GM18498 (cell line): ENCODE results near the gene FRMPD4.

Experiments
- ATAC-seq: cut with Tn5 transposase; IDR thresholded peaks from one replicate; pipeline ENCODE4 v1.9.1; 2021; ENCODE audit warnings: mild to moderate bottlenecking, moderate library complexity; ENCODE audit not compliant: unreplicated experiment

Gene FRMPD4

DNA sequence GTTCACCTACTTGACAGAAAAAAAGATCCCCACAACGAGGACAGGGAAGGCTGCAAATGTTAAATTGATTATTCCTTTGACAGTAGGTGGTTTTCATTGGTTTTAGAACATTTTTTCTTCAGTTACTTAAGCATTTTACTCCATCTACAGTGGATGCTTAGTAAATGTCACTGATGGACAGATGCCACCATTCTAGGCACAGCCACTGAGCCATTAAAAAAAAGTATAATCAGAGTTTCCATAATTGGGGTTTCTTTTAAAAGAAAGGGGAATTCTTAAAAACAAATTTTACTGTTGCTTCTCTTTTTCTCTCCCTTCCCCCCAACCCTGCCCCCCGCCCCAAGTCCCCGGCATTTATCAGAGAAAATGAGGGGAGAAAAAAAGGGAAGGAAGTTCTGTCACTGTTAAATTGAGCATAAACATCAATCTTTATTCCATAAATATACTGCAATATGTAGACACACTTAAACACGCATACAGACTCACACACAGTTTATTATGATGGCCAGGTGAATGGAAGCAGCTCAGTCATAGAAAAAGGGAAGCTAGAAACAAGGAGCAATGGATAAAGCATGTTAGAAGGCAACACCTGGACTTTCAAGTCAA lies 573.3 kb downstream of the FRMPD4 start:
- ATAC-seq = no peak

DNA sequence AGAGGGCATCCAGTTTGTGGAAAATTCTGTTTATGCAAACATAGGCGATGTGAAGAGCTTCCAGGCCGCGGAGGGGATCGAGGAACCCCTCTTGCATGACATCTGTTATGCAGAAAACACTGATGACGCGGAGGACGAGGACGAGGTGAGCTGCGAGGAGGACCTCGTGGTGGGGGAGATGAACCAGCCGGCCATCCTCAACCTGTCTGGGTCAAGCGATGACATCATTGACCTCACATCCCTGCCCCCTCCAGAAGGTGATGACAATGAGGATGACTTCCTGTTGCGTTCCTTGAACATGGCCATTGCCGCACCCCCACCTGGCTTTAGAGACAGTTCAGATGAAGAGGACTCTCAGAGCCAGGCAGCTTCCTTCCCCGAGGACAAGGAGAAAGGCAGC lies 578.3 kb downstream of the FRMPD4 start:
- ATAC-seq = no peak

DNA sequence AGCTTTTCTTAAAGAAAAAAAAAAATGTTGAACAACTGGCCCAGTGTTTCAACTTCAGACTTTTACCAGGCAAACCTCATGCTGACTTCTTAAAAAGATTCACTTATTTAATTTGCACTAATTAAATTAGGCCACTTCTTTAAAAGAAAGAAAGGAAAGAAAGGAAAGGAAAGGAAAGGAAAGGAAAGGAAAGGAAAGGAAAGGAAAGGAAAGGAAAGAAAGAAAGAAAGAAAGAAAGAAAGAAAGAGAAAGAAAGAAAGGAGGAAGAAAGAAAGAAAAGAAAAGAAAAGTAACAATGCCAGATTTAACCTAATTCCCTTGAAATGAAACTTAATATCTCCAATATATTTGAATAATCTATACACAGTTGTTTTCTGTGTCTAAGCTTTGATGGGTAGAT lies 581.6 kb downstream of the FRMPD4 start:
- no peak for ATAC-seq

DNA sequence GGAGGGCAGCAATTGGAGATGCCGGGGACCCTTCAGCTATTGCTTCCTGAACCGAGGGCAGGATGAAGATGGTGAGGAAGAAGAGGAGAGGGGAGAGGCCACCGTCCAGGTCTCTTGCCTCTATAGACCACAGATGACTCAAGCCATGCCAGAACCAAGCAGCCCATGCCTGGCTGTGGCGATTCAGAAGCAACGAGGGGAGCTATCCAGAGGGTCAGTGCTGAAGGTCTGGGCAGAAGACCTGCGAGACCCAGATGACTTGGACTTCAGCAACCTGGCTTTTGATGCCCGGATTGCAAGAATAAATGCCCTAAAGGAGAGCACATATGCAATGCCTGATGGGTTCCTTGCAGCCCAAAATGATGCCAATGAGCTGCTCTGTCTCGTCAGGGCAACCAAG lies 582.8 kb downstream of the FRMPD4 start:
- no peak for ATAC-seq

DNA sequence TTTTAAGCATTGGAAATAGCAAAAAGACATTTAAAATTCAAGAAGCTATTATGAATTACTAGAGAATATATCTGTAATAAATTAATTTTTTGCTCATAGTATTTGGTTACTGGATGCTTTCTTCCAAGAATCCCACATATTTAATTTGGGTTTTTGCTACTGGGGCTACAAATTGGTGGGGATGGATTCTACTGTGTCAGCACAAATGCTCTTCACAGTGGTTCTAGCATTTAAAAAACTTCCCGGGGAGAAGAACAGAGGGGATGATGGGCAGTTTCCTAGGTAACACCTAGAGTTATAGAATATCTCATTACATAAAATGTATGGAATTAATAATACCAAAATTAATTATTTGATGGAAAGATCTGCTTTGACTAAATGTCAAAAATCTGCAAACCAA lies 584.0 kb downstream of the FRMPD4 start:
- no peak for ATAC-seq

DNA sequence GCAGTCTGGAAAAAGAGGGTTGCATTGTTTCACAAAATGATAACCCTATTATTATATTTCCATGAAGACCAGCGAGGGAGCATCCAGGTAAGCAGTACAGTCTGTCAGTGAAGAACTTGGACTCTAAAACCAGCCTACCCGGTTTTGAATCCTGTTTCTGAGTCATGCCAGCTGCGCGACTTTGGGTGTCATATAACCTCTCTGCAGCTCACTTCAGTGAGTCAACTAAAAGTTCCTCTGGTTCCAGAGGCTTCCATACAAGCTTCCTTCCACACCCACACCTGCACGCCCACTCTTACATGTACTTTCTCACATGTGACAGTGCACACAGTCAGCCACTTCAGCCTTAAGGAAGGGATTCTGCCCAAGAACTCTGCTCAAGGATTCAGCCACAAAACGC lies 603.1 kb downstream of the FRMPD4 start:
- ATAC-seq = no peak

DNA sequence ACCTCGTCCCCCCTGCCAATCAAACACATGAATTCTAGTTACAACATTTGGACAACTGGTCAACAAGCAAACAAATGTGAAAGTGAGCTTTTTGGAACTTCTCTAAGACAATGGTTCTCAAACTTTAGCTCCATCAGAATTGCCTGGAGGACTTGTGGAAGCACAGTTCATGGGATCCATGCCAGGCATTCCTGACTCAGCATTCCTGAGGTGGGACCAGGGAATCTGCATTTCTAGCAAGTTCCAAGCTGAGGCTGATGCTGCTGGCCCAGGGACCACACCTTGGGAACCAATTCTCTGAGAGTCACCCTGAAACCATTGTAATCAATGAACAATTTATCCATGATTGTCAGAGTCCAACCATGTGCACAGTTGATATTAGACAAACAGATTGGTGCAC lies 609.2 kb downstream of the FRMPD4 start:
- ATAC-seq = no peak

DNA sequence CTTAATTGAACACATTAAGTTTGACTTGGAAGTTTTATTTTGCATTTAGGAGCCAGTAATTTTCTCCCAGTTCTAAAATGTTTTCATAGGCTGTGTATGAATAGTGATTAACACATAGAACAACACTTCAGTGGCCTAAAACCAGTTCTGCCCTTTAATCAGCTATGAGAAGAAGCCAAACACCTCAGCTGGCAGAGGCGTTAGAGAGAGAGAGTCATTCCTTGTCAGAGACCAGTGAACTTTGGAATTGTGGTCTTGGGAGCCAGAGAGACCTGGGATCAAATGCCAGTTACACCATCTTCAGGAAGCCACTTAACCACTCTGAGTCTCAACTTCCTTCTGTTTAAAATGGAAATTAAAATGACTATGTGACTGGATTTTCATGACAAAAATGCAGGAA lies 613.6 kb downstream of the FRMPD4 start:
- ATAC-seq = no peak

DNA sequence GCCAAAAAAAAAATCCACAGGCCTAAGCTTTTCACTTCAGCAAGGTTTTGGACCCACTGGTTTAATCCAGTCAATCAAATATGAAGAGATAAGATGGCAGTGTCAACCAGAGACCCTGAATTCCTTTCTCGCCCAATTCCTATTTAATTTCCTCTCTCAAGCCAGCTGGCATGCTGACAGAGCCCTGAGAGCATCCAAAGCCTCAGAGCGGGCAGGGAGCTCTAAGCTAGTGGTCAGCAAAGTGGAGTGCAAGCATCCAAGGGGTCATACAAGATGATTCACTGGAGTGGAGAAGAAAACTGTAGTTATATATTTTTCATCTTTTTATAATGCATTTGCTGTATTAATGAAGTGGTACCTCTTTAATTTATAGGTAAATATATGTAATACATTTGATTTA lies 615.1 kb downstream of the FRMPD4 start:
- ATAC-seq = no peak

DNA sequence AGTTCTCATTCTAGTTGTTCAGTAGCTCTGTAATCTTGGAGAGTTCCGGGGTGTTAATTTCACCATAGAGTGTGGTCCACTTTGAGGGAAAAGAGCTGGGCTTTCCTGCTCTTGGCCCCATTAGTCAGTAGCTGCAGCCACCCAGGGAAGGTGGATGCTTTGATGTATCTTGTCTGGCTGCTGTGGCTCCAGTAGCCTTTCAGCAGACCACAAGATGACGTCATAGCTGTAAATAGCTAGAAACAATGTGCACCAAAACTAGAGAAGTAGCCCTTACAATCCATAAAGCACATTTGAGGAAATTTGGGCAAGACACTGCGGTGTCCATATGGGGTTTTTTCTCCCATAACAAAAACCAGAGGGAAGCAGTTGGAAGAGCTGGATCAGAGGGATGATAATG lies 620.0 kb downstream of the FRMPD4 start:
- ATAC-seq = no peak

DNA sequence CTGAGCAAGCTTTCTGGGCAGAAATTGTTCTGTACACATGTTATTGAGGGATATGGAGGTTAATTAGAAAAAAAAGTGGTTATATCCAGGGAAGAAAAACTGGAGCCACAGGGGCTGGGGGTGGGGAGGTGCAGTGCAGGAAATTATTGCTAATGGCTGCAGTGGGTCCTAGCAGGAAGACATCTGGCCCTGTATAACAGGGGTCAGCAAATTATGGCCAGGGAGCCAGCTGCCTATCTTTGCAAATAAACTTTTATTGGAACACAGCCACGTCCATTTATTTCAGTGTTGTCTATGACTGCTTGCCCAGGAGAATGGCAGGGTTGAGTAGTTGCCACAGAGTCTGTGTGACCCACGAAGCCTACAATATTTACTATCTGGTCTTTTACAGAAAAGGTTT lies 629.6 kb downstream of the FRMPD4 start:
- ATAC-seq = no peak

DNA sequence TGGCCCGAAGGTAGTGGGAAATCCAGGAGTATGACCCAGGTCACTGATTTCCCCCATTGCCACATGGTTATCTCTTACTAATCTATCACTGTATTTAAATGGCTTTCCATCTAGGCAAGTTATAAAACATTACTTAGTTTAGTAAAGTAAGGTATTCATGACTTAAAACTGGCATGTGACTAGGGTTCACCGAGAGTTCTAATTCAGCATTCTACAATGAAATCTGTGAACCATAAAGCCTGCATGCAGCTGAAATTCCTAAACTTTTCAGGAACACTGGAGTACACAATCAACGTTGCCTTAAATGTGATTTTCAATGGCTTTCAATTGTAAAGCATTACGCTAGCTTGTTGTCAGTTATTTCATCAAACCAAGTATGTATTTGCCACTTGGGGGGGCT lies 630.2 kb downstream of the FRMPD4 start:
- no peak for ATAC-seq

DNA sequence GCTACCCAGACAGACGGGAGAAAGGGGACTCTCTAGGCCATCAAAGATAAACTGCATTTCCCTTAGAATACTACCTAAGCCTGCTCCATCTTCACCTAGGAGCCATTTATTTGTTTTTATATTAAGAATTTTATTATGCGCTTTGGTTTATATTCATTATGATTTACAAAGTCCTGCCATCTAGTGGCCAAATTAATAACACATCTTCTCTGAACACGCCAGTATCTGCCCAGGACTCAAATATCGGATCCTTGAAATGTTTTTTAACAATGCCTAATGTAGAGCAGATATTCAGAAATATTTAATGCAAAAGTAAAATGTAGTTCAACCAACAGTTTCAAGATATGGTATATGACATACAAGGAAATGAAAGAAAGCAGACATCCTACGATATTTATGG lies 632.2 kb downstream of the FRMPD4 start:
- ATAC-seq = no peak

DNA sequence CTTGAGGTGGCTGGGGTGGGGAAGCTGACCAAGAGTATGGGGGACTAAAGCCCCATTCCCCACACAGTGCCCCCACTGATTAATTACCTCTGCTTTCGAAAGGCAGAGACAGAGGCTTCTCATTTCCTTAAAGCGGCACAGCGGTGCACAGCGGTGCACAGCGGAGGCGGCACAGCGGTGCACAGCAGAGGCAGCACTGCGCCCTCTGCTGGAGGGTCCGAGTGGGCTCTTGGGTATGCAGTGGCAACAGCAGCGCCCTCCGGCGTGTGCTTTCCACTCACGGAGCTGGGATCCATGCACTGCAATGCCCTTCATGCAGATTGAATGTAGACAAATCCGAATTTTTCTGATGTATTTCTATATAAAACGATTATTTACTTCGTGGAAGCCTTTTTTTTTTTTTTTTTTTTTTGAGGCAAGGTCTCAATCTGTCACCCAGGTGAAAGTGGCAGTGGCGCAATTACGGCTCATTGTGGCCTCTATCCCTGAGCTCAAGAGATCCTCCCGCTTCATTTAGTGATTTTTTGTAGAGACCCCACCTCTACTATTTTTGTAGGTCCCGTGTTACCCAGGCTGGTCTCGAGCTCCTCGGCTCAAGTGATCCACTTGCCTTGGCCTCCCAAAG lies 633.3 kb downstream of the FRMPD4 start:
- peak; percentile 100 for ATAC-seq
